Measurements from ENCODE around the gene ITIH3. TPM values are rescaled to one million over a fixed set of nuclear protein-coding genes. Genes with fewer than 3 reads are reported as not detected.

The ITIH3 gene
- polyA plus RNA-seq, 1 donor from 2014 or later = not detected

DNA sequence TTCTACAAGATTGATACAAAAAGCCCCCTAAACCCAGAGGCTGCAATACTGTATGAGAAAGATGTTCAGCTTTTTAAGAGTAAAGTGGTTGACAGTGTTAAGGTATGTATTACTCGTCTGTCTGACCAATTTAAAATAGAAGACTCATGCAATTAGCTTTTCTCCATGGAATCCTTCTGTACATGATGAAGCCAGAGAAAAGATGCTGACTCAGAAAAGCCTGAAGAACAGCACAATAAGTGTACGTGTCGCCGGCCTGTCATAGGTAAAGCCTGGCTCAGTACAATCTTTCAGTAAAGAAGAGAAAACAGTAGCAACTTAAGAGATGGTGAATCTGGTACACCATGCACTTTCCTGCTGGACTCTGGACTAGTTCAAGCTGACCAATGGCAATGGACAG is 40.2 kb upstream of the ITIH3 start:
- Histone ChIP-seq H3K27ac (ENCODE audit: low read length) (no peak overlapping the region), H3K4me3 (ENCODE audit: low read length) (no peak overlapping the region), H4K20me1 (ENCODE audit: insufficient read depth) (no peaks in the 10 kb centered on the region), H3K36me3 (ENCODE audit: insufficient read depth, low read length) (peaks cover 5% of the 10 kb centered on the region), H3F3A (ENCODE audit: insufficient read depth, low read length, poor library complexity, severe bottlenecking) (no peaks in the 10 kb centered on the region), H3K9me2 (ENCODE audit: insufficient read depth, low read length) (no peaks in the 10 kb centered on the region), H3K4me2 (ENCODE audit: low read length) (no peak overlapping the region), H2AFZ (ENCODE audit: low read depth, low read length) (no peak overlapping the region), H3K9ac (ENCODE audit: low read length) (no peak overlapping the region), H3K27me3 (ENCODE audit: insufficient read depth, low read depth, low read length) (no peaks in the 10 kb centered on the region), H3K79me2 (replicated peaks; ENCODE audit: insufficient read depth, low read length) (no peaks in the 10 kb centered on the region), H3K9me3 (ENCODE audit: low read length) (no peaks in the 10 kb centered on the region)
- TF ChIP-seq EZH2 (IDR thresholded peaks at IDR 0.05; ENCODE audit: borderline replicate concordance, insufficient read depth, low read length, poor library complexity, severe bottlenecking) (no peak), EP300 (conservative IDR thresholded peaks at IDR 0.05; ENCODE audit: poor library complexity, severe bottlenecking) (no peak), SMC3 (conservative IDR thresholded peaks at IDR 0.05; ENCODE audit: poor library complexity) (no peak), POLR2AphosphoS5 (IDR thresholded peaks at IDR 0.05) (no peak)
- TF ChIP-seq, protein P1, sequence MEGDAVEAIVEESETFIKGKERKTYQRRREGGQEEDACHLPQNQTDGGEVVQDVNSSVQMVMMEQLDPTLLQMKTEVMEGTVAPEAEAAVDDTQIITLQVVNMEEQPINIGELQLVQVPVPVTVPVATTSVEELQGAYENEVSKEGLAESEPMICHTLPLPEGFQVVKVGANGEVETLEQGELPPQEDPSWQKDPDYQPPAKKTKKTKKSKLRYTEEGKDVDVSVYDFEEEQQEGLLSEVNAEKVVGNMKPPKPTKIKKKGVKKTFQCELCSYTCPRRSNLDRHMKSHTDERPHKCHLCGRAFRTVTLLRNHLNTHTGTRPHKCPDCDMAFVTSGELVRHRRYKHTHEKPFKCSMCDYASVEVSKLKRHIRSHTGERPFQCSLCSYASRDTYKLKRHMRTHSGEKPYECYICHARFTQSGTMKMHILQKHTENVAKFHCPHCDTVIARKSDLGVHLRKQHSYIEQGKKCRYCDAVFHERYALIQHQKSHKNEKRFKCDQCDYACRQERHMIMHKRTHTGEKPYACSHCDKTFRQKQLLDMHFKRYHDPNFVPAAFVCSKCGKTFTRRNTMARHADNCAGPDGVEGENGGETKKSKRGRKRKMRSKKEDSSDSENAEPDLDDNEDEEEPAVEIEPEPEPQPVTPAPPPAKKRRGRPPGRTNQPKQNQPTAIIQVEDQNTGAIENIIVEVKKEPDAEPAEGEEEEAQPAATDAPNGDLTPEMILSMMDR (IDR thresholded peaks at IDR 0.05; ENCODE audit: poor library complexity, severe bottlenecking) = no peak

DNA sequence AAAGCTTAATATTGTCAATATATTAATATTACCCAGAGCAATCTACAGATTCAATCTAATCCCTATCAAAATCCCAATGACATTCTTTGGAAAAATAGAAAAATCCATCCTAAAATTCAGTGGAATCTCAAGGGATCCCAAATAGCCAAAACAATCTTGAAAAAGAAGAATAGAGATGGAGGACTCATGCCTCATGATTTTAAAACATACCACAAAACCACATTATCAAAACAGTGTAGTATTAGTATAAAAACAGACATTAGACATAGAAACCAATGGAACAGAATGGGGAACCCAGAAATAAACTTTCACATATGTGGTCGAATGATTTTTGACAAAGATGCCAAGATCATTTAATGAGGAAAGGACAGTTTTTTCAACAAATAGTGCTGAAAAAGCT is 38.5 kb upstream of the ITIH3 start:
- H4K20me1 ChIP-seq (ENCODE audit: insufficient read depth) = no peaks in the 10 kb centered on the region
- H3K27me3 ChIP-seq (ENCODE audit: insufficient read depth, low read depth, low read length) = no peaks in the 10 kb centered on the region
- H3K4me2 ChIP-seq (ENCODE audit: low read length) = no peak overlapping the region
- no peaks in the 10 kb centered on the region for H3F3A ChIP-seq (ENCODE audit: insufficient read depth, low read length, poor library complexity, severe bottlenecking)
- no peak overlapping the region for H3K4me3 ChIP-seq (ENCODE audit: low read length)
- H3K9me2 ChIP-seq (ENCODE audit: insufficient read depth, low read length) = no peaks in the 10 kb centered on the region
- no peak overlapping the region for H3K9ac ChIP-seq (ENCODE audit: low read length)
- no peak overlapping the region for H3K27ac ChIP-seq (ENCODE audit: low read length)
- H3K36me3 ChIP-seq (ENCODE audit: insufficient read depth, low read length) = peaks cover 5% of the 10 kb centered on the region
- H3K9me3 ChIP-seq (ENCODE audit: low read length) = no peaks in the 10 kb centered on the region
- H2AFZ ChIP-seq (ENCODE audit: low read depth, low read length) = no peak overlapping the region
- no peak for TF ChIP-seq RAD21 (conservative IDR thresholded peaks at IDR 0.05)
- TF ChIP-seq, protein P2, sequence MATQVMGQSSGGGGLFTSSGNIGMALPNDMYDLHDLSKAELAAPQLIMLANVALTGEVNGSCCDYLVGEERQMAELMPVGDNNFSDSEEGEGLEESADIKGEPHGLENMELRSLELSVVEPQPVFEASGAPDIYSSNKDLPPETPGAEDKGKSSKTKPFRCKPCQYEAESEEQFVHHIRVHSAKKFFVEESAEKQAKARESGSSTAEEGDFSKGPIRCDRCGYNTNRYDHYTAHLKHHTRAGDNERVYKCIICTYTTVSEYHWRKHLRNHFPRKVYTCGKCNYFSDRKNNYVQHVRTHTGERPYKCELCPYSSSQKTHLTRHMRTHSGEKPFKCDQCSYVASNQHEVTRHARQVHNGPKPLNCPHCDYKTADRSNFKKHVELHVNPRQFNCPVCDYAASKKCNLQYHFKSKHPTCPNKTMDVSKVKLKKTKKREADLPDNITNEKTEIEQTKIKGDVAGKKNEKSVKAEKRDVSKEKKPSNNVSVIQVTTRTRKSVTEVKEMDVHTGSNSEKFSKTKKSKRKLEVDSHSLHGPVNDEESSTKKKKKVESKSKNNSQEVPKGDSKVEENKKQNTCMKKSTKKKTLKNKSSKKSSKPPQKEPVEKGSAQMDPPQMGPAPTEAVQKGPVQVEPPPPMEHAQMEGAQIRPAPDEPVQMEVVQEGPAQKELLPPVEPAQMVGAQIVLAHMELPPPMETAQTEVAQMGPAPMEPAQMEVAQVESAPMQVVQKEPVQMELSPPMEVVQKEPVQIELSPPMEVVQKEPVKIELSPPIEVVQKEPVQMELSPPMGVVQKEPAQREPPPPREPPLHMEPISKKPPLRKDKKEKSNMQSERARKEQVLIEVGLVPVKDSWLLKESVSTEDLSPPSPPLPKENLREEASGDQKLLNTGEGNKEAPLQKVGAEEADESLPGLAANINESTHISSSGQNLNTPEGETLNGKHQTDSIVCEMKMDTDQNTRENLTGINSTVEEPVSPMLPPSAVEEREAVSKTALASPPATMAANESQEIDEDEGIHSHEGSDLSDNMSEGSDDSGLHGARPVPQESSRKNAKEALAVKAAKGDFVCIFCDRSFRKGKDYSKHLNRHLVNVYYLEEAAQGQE (IDR thresholded peaks at IDR 0.05; ENCODE audit: borderline replicate concordance) = no peak
- TF ChIP-seq EP300 (conservative IDR thresholded peaks at IDR 0.05; ENCODE audit: poor library complexity, severe bottlenecking) = no peak
- TF ChIP-seq TAF1 (IDR thresholded peaks at IDR 0.05; ENCODE audit: low read depth) = no peak
- no peak for TF ChIP-seq MXI1 (conservative IDR thresholded peaks at IDR 0.05; ENCODE audit: poor library complexity, severe bottlenecking)
- no peak for TF ChIP-seq POLR2AphosphoS5 (IDR thresholded peaks at IDR 0.05)
- TF ChIP-seq, protein P1 (IDR thresholded peaks at IDR 0.05; ENCODE audit: poor library complexity, severe bottlenecking) = no peak
- TF ChIP-seq SMC3 (conservative IDR thresholded peaks at IDR 0.05; ENCODE audit: poor library complexity) = no peak
- no peak for TF ChIP-seq EZH2 (IDR thresholded peaks at IDR 0.05; ENCODE audit: borderline replicate concordance, insufficient read depth, low read length, poor library complexity, severe bottlenecking)
- H3K79me2 ChIP-seq (replicated peaks; ENCODE audit: insufficient read depth, low read length) = no peaks in the 10 kb centered on the region

Data from neural cell (in vitro differentiated cells).